HG03060 (cell line): ENCODE results near the gene PRSS33.

Experiments used
- ATAC-seq: cut with Tn5 transposase; IDR thresholded peaks from one replicate; pipeline ENCODE4 v1.9.1; 2021; ENCODE audit warnings: low read depth, moderate number of reproducible peaks; ENCODE audit not compliant: unreplicated experiment

PRSS33 gene

DNA sequence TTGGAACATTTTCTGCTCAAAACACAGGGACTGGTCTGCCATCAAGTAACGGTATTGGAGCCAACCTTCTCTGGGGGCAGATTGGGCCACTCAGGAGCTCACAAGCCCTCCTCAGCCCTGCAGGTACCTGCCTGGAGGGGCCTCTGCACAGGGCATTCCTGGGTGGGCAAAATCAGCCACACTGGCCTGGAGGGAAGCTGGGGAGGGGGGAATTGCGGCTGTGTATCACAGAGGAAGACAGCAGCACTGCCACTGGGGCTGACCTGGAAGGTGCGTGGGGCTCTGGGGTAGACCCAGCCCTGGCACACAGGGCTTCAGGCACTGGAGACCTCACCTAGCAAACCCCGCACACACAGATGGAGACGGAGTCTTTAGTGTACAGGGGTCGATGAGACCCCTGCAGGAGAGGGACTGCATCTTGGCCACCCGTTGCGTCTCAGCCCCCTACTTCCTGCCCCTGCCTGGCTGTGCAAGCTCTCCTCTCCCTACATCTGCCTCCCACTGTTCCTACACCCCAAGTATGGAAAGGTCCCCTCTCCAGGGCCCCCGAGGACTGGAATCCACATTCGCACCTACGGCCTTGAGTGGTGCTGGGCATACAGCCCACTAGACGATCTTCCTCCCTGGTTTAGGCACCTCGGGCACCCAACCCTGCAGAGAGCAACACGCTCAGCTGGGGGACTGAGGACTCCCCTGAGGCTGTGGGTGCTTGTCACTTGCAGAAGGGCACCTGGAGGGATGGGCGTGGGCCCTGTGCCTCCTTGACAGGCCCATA, 42.1 kb downstream of the PRSS33 start:
- ATAC-seq, result no peak

DNA sequence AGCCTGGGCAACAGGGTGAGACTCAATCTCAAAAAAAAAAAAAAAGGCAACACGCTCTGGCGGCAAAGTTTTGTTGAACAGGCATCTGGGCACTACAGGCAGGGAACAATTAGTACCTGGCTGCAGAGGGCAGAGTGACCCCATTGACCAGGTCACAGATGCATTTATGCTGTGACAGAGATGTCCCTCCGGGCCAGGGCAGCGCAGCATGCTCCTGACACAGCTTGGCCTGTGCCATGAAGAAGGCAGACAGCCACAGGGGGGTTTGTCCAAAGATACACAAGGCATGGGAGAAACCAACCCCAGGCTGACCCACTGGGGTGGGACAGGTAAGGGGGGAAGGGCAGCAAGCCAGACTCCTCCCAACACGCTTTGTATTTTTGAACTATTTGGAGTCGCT, 42.6 kb downstream of the PRSS33 start:
- no peak for ATAC-seq

DNA sequence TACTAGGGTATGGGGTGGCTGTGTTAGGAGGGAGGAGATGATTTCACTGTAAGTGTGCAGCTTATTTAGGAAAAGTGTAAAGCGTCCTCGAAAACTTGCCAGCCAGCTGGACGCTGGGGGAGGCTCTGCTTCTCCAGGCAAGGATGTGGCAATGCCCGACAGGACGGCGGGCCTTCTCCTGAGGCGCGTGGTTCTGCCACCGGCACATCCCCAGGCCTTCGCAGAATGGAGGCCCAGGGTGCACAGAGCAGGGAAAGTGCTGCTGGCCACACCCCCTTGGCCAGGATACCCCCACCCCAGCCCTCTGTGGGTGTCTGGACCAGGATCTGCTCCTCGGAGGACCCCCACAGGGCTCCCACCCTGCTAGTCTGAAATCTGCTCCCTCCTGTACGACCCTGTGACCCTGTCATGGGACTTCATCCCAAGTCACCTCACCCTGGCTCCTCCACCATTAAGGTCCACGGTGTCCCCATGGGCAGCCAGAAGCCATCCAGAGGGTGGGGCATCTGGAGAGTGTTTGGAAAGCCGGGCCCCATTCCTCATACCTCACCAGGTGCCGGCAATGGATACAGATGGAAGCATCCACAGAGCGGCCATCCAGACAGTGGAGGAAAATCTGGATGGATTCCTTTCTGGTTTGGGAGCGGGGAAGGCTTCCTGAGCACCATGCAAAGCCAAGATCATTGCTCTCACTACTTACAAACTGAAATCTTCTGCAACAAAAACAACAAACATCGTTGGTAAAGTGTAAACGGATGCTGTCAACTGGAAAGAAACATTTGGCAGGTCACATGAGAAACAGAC, 44.2 kb downstream of the PRSS33 start:
- ATAC-seq, result no peak

DNA sequence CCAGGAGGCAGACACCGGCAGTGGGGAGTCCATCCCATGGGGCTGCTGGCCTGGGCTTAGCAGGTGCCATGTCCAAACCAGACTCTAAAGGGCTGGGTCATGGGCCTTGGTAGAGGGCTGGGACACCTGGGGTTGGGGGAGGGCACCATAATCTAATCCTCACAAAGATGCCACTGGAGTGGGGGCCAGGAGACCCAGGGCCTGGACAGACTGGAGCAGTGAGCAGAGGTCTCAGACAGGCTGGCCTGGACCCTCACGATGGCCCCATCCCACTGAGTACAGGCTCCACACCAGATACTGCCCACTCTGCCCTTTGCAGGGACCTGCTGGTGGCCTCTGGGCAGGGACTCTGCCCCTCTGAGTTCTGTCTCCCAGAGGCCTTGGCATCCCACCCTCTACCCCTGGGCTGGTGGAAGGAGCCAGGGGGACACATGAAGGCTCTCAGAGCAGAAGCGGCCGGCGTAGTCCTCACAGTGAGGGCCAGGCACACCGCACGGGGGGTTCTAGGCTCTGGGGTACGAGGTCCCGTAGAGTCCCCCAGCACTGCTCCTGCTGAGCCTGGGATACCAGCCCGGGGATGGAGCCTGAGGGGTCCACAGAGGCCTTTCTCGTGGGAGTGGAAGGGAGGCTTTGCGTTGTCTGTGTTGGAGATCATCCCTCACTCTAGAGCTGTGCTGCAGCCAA, 44.9 kb downstream of the PRSS33 start:
- no peak for ATAC-seq

DNA sequence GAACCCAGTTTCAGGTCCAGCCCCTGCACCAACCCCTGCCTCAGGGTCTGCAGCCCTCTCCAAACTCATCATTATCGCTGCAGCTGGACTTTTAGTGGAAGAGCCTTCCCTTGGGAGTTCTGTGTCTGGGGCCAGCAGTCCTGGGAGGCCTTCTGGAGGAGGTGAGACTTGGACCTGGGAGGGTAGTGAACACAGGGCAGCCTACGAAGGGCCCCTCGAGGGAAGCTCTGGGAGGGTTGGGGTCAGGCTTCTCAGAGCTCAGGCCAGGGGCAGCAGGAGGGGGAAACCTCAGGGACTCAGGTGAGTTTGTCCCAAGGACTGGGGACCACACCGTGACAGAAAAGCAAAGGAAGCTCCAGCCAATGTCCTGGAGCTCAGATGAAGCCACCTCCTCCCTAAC, 46.2 kb downstream of the PRSS33 start:
- no peak for ATAC-seq

DNA sequence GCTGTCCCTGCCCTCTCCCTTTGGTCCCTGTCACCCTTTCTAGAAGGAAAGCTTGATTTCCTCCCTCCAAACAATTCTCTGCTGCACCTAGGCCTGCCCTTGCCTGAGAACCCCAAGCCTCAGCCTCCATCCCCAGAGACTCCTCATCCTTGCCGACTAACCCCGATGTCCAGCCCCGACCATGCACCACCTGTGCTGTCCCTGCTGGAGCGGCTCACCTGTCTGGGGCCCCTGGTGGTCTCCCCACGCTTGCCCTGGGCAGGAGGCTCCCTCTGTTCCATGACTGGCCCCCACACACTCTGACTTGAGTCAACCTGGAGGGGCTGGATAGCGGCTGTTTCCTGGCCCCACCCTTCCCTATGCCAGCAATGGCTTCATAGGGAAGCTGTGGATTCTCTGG, 46.9 kb downstream of the PRSS33 start:
- ATAC-seq, result no peak

DNA sequence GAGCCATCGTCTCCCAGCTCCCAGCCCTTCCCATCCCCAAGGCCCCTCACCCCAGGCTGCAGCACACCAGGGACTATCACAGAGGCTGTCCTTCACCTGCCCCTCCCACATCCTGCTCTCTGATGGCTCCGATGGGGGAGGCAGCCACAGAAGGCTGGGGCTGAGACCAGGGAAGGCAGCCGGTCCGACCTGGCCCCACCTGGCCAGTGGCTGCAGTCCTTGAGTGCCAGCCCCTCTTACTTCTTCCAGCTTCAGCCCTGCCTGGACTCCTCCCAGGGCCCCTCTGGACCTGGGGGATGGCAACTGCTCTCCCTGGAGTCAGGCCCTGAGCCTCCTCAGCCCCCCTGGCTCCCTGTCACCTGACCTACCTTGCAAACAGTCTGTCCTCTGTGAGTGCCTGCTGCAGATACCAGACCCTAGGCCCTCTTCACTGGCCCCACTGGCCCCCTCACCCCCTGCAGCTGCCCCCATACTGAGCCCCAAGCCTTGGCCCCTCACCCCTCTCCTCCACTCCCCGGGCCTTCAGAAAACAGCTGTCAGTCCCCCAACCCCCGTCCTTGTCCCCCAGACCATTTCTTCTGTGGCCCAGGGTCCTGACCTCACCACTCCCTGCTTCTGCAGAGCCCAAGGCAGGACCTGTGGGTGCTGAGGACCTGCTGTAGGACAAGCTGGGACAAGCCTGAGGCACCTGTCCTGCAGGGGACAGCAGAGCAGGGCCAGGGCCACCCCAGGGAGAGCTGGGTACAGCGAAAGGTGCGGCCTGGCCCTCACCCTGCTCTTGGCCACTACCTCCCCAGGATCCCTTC, 47.5 kb downstream of the PRSS33 start:
- ATAC-seq, result no peak

DNA sequence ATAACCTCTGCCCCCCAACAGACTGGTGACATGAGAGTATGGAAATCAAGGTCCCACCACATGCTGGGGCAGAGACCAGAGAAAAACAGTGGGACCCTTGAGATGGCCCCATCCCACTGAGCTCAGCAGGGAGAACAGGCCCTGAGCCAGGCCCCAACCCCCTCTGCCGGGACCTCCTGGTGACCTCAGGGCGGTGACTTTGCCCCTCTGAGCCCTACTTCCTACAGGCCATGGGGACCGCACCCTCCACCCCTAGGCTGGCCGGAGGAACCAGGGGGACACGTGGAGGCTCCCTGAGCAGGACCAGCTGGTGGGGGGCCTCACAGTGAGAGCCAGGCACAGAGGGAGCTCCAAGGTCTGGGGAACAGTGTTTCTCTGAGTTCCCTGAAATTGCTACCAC, 48.7 kb downstream of the PRSS33 start:
- no peak for ATAC-seq

DNA sequence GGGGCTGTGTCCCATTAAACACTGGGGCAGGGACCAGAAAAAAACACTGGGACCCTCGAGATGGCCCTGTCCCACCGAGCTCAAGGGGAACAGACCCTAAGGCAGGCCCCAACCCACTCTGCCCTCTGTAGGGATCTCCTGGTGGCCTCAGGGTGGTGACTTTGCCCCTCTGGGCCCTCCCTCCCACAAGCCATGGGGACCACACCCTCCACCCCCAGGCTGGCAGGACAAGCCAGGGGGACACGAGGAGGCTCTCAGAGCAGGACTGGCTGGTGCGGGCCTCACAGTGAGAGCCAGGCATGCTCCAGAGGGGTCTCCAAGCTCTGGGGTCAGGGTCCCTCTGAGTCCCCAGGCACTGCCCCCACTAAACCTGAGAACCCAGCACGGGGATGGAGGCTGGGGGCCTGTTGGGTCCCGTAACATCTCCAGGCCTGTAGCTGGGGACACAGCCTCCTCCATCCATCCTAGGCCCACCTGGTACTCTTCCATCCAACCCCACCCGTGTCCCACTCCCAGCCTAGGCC, 49.4 kb downstream of the PRSS33 start:
- ATAC-seq, result no peak

DNA sequence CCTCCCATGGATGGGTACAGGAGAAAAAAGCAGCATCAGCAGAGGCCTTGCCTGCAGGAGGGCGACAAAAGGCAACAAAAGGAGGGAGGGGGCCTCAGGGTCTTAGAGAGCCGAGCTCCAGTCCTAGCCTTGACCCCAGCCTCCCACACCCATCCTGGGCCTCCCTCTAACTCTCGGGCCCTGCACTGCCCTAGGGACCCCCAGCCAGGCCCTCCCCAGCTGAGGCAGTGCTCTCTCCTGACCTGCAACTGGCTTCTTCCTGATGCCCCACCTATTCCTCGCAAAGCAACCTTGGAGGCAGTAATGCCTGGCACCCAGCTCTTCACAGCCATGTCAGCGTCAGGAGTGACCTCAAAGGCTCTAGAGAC, 50.1 kb downstream of the PRSS33 start:
- no peak for ATAC-seq

DNA sequence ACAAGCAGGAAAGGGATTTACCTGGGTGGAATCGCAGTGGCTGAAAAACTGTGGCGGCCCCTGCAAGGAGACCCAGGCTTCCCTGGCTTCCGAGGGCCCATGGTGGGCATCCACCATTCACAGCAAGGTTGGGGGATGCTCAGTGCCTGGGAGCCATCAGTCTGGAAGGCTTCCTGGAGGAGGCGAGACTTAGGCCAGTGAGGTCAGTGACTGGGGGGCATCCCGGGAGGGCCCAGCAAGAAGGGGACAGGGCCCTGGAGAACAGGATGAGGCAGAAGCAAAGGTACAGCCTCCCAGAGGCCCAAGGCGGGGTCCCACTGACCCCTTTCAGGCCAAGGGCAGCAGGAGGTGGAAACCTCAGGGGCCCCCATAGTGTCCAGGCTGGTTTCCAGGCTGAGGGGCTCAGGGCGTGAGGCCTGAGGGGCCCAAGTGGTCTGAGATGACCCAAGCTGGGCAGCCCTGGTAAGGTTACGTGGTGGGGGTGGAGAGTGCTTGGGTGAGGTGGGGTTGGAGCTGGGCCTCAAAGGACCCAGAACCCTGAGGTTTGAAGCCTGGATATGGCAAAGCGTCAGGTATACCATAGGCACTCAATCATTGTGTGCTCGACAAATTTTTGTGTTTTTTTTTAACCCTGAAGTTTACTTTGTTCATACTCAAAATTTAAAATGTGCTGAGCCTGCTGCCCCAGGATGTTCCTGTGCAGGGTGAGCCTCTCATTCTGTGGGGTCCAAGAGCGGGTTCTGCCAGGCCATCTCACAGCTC, 50.7 kb downstream of the PRSS33 start:
- ATAC-seq, result no peak

DNA sequence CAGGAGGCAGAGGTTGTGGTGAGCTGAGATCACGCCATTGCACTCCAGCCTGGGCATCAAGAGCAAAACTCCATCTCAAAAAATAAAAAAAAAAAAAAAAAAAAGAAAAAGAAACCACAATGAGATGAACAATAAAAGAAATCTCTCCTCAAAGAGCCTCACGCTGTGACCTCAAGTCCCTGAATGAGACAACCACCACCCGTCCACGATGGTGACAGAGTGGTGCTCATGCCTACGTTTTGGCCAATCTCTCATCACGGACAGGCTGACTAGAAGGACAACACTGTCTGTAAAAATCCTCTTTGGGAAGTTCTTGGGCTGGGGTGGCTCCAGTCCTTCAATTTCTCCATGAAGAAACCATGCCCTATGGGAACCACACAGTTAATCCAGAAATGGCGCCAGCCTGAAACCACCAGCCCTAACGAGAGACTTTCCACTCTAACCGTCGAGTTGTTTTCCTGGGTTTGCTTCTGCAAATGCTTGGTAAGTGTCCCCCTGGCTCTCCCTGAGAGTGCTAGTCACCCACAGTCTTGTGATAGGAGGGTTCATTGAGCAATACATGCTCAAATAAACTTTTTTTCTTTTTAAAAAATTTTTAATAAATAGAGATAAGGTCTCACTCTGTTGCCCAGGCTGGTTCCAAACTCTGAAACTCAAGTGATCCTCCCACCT, 52.4 kb downstream of the PRSS33 start:
- no peak for ATAC-seq
